Activated naive CD8-positive, alpha-beta T cell treated with anti-CD3 and anti-CD28 coated beads for 36 hours (primary cell): ENCODE results near the gene CAMK2N1. TPM values are rescaled to one million over a fixed set of nuclear protein-coding genes. Genes with fewer than 3 reads are reported as not detected.

Source experiments
- DNase-seq: peaks from one replicate; pipeline ENCODE4 v3.0.0; 2021
- H3K27ac Mint-ChIP-seq: one replicate; pipeline ENCODE4 v1.8.0; 2022; ENCODE audit warnings: mild to moderate bottlenecking, moderate library complexity, mixed read lengths
- H3K27me3 Mint-ChIP-seq: one replicate; pipeline ENCODE4 v1.8.0; 2022; ENCODE audit warnings: mild to moderate bottlenecking, mixed read lengths
- H3K36me3 Mint-ChIP-seq: one replicate; pipeline ENCODE4 v1.8.0; 2021; ENCODE audit warnings: mild to moderate bottlenecking, mixed read lengths
- H3K4me1 Mint-ChIP-seq: one replicate; pipeline ENCODE4 v1.8.0; 2021; ENCODE audit warnings: mixed read lengths
- H3K4me3 Mint-ChIP-seq: one replicate; pipeline ENCODE4 v1.8.0; 2022; ENCODE audit warnings: mild to moderate bottlenecking, moderate library complexity, mixed read lengths
- H3K9me3 Mint-ChIP-seq: one replicate; pipeline ENCODE4 v1.8.0; 2022; ENCODE audit warnings: mixed read lengths
- total RNA-seq, 2 experiments: library from RNA; stranded (reverse); gene quantifications; one replicate each; pipeline ENCODE4 v1.2.3, GENCODE V29; 2021

Gene CAMK2N1
- total RNA-seq, 2 experiments from 2014 or later, result 0.25 to 0.52 TPM

DNA sequence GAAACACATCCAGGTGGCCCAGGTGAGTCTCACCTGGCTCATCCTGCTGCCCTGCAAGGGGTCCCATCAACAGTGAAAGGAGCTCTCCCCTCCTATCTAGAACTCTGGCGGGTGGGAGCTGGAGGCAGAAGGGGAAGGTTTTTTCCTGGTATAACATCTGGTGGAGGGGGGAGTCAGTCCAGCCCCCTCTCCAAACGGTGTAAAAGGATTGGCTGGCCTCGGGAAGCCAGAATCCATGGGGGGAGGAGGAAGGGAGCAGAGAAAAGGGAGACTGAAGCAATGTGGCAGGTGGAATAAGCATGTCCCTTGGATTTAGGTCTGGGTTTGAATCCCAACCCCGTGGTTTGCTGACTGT lies 1.2 kb upstream of the CAMK2N1 start:
- H3K4me1 Mint-ChIP-seq, result peaks cover 8% of the 10 kb centered on the region

DNA sequence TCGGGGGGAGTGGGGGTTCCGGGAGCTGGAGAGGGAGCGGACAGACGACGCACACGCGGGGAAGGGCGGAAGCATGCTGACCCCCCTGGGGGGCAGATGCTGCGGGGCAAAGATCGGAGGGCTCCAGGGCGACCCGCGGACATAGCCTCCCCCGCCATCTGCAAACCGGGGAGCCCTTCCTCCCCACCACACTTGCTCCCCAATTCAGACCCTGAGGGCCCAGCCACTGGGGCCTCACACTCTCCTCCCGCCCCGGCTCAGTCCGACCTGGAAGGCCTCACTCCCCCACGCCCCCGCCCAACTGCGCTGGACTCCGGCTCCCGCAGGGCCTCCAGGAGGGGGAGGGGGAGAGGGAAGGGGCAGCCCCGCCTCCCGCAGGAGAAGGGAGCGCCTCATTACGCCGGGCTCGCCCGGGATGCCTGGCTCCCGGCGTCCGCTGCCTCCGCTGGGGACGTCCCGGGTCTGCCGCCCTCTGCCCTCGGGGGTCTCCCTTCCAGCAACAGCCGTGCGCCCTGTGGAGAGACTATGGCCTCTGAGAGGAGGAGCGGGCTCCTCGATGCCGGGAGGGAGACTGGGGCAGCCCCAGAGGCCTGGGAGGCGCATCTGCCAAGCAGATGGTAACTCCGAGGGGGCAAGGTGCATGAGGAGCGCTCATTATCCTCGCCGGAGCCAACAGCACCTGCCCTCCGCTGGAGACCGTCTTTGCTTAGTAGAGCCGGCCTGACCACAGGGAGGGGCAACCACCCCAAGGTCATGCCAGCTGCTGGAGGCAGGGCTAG lies 636 bp upstream of the CAMK2N1 start:
- Mint-ChIP-seq H3K36me3 (no peaks in the 10 kb centered on the region), H3K9me3 (no peaks in the 10 kb centered on the region), H3K27ac (no peak overlapping the region), H3K4me3 (peak overlapping the region; percentile 59), H3K27me3 (peaks cover 67% of the 10 kb centered on the region), H3K4me1 (peaks cover 8% of the 10 kb centered on the region)
- no peak for DNase-seq

More for the DNA sequence above, 1.2 kb upstream of the CAMK2N1 start:
- Mint-ChIP-seq H3K27me3 (peaks cover 61% of the 10 kb centered on the region), H3K36me3 (no peaks in the 10 kb centered on the region), H3K27ac (no peak overlapping the region), H3K4me3 (peak overlapping the region; percentile 41), H3K9me3 (no peaks in the 10 kb centered on the region)
- DNase-seq, result no peak

GRCh38 chr1:20484519-20485462 lies 1.2 kb downstream of the CAMK2N1 start:
- no peak for DNase-seq
- H3K9me3 Mint-ChIP-seq, result no peaks in the 10 kb centered on the region
- H3K36me3 Mint-ChIP-seq, result no peaks in the 10 kb centered on the region
- peaks cover 8% of the 10 kb centered on the region for H3K4me1 Mint-ChIP-seq
- H3K27ac Mint-ChIP-seq, result no peak overlapping the region
- peak overlapping the region; percentile 71 for H3K4me3 Mint-ChIP-seq
- peaks cover 83% of the 10 kb centered on the region for H3K27me3 Mint-ChIP-seq

DNA sequence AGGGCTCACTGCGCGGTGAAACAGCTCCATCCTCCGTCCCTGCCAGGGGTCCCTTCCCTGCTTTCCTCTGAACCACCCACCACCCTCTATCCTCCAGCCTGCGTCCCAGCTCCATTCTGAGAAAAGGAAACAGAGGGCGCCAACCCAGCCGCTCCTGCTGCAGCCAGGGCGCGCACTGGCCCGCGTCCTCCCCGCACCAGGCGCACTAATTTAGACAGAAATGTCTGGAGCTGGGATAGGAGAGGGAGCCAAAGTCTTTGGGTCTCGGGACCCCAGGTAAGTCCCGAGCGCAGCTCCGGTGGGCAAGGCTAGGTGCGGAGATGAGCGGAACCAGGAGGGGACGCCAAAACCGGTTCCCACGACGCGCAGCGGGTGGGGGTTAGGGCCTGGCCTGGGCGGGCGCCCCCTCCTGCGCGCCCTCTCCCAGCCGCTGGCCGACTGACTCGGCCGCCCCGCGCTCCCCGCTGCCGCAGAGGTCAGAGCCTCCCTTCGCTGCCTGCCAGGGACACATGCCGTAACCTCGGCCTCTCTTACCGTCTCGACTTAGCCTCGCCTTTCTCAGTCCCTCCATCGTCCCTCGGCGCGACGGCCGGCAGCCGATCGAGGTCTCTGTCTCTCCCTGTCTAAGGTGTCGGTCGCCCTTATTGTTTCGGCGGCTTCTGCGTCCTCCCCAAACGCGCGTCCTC lies 2.0 kb downstream of the CAMK2N1 start:
- Mint-ChIP-seq H3K4me1 (peaks cover 8% of the 10 kb centered on the region), H3K27ac (no peak overlapping the region), H3K27me3 (peaks cover 84% of the 10 kb centered on the region), H3K4me3 (peak overlapping the region; percentile 71), H3K36me3 (no peaks in the 10 kb centered on the region), H3K9me3 (no peaks in the 10 kb centered on the region)
- no peak for DNase-seq

DNA sequence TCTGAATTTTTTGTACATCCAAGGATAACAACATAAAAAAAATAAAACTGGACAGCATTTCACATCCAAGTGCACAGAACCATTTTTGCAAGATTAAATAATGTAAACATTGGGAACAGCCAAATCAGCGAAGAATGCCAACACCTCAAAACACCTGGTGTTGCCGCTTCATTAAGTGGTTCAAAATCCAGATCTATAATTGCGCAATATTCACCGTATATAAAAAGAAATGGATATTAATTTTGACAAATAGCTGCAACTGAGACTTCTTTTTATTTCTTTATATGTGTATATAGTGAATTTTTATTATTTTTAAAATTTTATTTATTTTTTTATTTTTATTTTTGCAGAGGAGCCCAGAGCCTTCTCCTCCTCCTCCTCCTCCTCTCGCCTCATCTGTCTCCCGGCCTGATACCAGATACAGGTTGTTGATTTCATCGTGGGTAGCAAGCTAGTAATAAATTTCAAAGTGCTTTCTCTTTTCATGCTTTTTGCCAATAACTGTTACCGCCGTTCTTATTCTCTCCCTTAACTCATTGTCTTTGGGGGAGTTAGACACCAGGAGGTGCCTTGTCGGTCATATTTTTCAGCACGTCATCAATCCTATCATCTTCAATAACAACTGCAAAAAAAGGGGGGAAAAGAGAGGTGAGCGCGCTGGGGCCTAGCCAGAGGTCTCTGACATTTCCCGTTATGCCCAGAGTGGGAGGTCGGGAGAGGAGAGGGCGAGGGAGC lies 2.7 kb downstream of the CAMK2N1 start:
- peaks cover 81% of the 10 kb centered on the region for H3K27me3 Mint-ChIP-seq

GRCh38 chr1:20481643-20482498 lies 4.1 kb downstream of the CAMK2N1 start:
- DNase-seq, result no peak
- peaks cover 81% of the 10 kb centered on the region for H3K27me3 Mint-ChIP-seq

More for the DNA sequence above, 2.7 kb downstream of the CAMK2N1 start:
- H3K4me1 Mint-ChIP-seq, result peaks cover 8% of the 10 kb centered on the region
- no peak overlapping the region for H3K27ac Mint-ChIP-seq
- H3K9me3 Mint-ChIP-seq, result no peaks in the 10 kb centered on the region
- H3K4me3 Mint-ChIP-seq, result no peak overlapping the region
- no peaks in the 10 kb centered on the region for H3K36me3 Mint-ChIP-seq
- no peak for DNase-seq

DNA sequence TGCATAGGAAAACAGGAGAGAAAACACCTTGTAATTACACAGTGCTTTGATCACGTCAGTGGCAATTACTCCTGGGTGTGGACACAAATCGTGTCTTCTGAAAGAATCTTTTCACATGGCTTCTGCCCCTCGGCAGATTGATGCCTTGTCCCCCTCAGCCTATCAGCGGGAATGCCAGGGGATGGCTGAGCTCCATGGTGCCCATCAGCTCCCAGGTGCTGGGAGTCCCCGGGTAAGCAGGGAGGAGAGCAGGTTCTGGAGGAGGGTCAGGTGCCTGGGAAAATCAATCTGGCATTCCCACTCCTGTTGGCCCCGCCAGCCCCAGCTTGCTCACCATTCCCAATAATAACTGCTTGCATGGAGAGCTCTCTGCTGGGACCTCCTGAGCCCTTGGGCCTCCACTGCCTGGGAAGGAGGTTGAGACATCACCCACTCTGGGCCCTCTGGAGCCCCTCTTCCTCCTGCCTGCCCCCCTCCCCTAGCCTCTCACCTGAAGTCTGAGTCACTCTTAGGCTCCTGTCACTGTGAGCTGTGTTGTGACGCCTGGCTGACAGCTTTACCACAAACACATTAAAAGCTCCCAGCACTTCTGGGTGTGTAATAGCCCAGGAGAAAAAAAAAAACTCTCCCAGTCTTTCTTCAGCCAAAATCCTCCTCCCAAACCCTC lies 4.9 kb downstream of the CAMK2N1 start:
- Mint-ChIP-seq H3K27me3 (peaks cover 86% of the 10 kb centered on the region), H3K9me3 (no peaks in the 10 kb centered on the region), H3K4me3 (no peak overlapping the region), H3K27ac (no peak overlapping the region), H3K36me3 (no peaks in the 10 kb centered on the region), H3K4me1 (peaks cover 8% of the 10 kb centered on the region)
- DNase-seq, result no peak

More at GRCh38 chr1:20481643-20482498, 4.1 kb downstream of the CAMK2N1 start:
- Mint-ChIP-seq H3K9me3 (no peaks in the 10 kb centered on the region), H3K4me1 (peaks cover 8% of the 10 kb centered on the region), H3K4me3 (no peak overlapping the region), H3K27ac (no peak overlapping the region), H3K36me3 (no peaks in the 10 kb centered on the region)

DNA sequence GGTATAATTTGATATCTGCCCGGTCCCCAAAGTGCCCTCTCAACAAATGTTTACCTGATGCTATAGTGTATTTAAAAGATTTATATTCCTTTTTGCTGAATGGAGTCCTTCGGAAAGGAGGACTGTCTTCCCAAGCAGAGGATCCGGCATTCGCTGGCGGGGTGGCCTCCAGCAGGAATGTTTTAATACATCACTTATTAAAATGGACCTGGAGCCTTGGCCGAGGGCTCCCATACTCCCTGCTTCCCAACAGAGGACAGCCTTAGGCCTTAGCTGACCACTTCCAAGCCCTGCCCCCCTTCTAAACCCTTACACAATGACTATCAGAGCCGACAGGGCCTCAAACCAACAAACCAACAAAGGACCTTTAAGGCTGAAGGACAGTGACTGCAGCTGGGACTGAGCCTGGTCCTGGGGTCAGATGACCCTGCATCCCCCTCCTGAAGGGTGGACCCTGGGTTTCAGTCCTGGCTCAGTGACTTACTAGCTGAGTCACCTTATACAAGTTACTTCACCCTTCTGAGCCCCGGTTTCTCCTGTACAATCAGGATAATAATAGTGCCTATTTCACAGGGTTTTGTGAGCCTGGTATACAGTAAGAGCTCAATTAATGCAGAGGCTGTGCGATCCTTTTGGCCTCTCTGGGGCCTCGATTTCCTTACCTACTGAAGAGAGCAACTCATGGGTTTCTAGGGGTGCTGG lies 5.6 kb downstream of the CAMK2N1 start:
- Mint-ChIP-seq H3K4me3 (no peak overlapping the region), H3K4me1 (peaks cover 6% of the 10 kb centered on the region), H3K36me3 (no peaks in the 10 kb centered on the region), H3K27ac (no peak overlapping the region), H3K9me3 (no peaks in the 10 kb centered on the region), H3K27me3 (peaks cover 88% of the 10 kb centered on the region)
- no peak for DNase-seq

DNA sequence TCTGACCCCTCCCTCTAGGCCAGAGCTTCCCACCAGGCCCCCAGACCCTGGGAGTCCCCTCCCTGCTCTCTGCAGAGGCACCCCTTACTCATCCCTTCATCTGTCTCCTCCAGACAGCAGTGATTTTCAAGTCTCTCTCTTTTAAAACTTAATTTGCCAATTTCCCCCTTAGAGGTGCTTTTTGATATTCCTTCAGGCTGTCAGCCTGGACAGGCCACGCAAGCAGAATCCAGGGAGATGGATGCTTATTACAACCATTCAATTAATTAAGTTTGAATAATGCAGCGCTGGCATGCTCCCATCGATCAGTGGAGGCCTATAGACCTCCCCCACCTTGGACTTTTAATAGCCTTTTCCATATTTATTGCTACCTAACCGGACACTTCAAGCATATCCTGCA lies 6.2 kb downstream of the CAMK2N1 start:
- no peak overlapping the region for H3K27ac Mint-ChIP-seq
- peaks cover 94% of the 10 kb centered on the region for H3K27me3 Mint-ChIP-seq
- no peaks in the 10 kb centered on the region for H3K36me3 Mint-ChIP-seq
- H3K9me3 Mint-ChIP-seq, result no peaks in the 10 kb centered on the region
- no peak overlapping the region for H3K4me3 Mint-ChIP-seq
- no peak for DNase-seq
- H3K4me1 Mint-ChIP-seq, result peaks cover 6% of the 10 kb centered on the region

- Mint-ChIP-seq H3K27ac (no peak overlapping the region), H3K36me3 (no peaks in the 10 kb centered on the region), H3K4me3 (no peak overlapping the region), H3K27me3 (peaks cover 95% of the 10 kb centered on the region), H3K9me3 (no peaks in the 10 kb centered on the region), H3K4me1 (peaks cover 4% of the 10 kb centered on the region)
- DNase-seq, result no peak
Observed at GRCh38 chr1:20478057-20478635, 7.9 kb downstream of the CAMK2N1 start.

DNA sequence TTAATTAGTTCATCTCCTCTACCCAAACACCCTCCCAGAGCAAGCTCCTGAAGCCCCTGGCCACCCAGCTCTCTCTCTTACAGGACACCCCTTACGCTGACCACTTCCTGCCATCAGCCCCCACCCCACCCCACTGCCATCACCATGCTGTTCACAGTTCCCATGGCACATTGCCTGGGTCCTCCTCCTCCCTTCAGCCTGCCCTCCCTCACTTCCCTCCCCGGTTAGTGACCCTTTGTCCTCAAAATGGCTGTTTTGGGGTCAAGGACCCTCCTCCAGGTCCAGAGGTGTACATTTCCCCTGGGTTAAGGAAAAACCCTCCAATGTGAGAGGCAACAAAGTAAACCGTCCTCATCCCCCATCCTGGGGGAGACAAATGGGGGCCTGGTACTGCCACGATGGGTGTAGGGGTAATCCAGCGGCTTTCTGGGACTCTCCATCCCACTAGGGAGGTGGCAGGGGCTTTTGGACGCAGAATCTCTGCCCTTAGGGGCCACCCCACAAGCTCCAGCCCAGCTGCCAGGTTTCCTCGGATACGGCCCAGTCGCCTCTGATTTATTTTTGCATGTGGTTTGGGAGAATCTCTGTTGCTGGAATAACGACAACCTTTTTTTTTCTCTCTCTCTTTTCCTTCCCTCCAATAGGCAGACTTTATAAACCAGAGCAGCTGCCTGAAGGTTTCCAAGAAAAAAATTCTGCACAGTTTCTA lies 8.5 kb downstream of the CAMK2N1 start:
- Mint-ChIP-seq H3K27ac (no peak overlapping the region), H3K4me1 (peaks cover 5% of the 10 kb centered on the region), H3K36me3 (no peaks in the 10 kb centered on the region), H3K27me3 (peaks cover 94% of the 10 kb centered on the region), H3K4me3 (no peak overlapping the region), H3K9me3 (no peaks in the 10 kb centered on the region)
- no peak for DNase-seq
